GM18505 (cell line): ENCODE results near the gene DHX35.
"Not testable (repeated sequence)": the region's sequence is repeated elsewhere in the genome, so short reads cannot be mapped to it uniquely, and the experiment has no call there.

Experiments used
- ATAC-seq: cut with Tn5 transposase; IDR thresholded peaks from one replicate; pipeline ENCODE4 v1.9.1; 2021; ENCODE audit not compliant: unreplicated experiment
- POLR2A ChIP-seq: IDR thresholded peaks from 4 replicates; pipeline ENCODE4 v1.6.1; 2011; ENCODE audit warnings: borderline replicate concordance; ENCODE audit not compliant: insufficient read depth, insufficient read length; ENCODE audit errors: extremely low read depth

Gene DHX35

DNA sequence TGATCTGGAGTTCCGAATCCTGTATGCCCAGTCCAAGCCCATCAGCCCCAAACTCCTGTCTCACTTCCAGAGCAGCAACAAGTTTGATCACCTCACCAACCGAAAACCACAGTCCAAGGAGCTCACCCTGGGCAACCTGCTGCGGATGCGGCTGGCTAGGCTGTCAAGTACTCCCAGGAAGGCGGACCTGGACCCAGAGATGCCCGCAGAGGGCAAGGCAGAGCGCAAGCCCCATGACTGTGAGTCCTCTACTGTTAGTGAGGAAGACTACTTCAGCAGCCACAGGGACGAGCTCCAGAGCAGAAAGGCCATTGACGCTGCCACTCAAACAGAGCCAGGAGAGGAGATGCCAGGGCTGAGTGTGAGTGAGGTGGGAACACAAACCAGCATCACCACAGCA is 10.5 kb upstream of the DHX35 start:
- no peak for ATAC-seq
- TF ChIP-seq POLR2A = no peak

DNA sequence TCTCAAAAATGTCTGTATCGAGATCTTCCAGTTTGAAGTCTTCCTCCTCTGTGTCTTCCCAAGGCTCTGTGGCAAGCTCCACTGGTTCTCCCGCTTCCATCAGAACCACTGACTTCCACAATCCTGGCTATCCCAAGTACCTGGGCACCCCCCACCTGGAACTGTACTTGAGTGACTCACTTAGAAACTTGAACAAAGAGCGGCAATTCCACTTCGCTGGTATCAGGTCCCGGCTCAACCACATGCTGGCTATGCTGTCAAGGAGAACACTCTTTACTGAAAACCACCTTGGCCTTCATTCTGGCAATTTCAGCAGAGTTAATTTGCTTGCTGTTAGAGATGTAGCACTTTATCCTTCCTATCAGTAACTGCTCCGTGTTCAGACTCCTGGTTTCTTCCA is 10.0 kb upstream of the DHX35 start:
- TF ChIP-seq POLR2A = no peak
- no peak for ATAC-seq

DNA sequence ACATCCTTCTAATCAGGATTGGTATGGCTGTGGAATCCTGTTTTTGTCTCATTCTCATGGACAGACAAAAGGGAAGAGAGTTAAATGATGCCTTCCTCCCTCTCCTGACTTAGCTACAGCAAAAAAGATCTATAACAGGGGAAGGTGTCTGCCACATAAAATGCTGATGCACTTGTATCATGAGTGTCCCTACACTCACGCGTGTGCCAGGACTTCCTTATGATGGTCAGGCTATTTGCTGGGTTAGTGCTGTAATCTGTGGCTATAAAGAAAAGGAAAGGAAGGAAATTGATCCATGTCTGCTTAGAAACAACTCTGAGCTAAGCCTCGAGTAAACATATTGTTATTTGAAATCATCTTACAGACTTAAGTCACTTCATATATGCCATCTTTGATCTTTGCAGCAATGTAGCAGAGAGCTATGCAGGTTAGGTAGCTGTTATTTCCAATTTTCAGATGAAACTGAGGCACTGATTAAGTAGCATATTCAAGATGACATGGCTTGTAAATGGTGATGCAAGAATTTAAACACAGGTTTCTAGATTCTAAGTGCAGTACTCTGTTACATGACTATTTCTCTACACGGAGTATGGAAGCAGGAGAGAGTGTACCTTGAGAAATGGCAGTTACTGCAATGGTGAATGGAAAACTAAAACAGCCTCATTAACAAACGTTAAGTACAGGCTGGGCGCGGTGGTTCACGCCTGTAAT is 8.4 kb upstream of the DHX35 start:
- TF ChIP-seq POLR2A = no peak
- ATAC-seq = no peak

DNA sequence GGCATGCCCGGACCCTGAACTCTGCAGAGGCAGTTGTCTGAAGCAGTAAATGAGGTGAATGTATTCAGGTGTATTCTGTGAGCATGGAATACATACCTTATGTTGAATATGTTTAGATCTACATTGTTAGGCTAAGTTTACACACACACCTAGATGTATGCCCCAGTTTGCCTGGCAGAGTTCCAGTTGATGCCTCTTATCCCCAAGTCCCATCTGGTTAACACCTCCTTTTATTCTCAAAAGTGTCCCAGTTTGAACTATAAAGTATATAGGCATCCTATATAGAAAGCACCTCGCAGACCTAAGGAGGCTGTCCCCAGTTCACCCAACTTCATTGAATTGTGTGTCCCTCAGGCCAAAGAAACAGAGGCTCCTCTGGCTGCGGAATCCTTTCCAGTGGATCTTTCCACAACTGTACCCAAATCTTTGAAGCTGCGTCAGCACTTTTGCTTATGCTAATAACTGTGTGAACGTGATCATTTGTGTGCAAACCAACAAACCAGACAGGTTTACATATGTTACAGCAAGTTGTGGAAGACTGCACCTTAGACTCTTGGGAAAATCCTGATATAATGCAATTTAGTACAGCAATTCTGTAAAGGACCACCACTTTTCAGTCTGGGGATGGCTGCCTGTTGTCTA is 4.8 kb upstream of the DHX35 start:
- no peak for TF ChIP-seq POLR2A
- no peak for ATAC-seq

DNA sequence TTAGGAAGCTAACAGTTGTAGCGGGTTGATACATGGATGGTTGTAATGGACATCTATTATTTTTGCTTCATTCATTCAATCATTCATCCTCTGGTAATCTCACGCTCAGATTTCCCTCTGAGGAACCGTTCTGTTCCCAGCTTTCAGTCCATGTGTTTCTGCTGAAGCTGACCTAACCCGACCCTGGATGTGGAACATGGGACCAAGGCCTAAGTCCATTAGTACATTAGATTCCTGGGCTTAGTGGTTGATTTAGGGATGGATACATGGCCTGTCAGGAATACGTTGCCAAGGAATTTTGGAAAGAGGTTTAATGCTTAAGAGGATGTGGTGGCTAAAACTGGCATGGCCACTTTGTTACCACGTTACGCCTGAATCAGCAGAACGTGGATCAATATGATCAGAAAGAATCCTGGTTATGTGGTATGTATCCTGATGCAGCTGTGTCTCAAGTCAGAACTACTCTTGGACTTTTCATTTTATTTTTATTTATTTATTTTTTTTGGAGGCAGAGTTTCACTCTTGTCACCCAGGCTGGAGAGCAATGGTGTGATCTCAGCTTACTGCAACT is 4.1 kb upstream of the DHX35 start:
- no peak for ATAC-seq
- no peak for TF ChIP-seq POLR2A

DNA sequence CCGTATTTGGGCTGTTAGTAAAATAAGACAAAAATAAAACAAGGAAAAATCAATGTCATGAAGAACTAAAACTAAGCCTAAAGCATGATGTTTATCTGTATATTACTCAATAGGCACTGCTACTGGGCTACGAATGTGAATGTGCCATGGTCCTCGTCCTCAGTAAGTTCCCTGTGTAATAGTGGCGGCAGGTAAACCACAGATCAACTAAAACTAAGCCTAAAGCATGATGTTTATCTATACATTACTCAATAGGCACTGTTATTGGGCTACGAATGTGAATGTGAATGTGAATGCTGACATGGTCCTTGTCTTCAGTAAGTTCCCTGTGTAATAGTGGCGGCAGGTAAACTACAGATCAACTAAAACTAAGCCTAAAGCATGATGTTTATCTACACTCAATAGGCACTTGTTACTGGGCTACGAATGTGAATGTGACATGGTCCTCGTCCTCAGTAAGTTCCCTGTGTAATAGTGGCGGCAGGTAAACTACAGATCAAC is 1.9 kb upstream of the DHX35 start:
- not testable (repeated sequence) for ATAC-seq

DNA sequence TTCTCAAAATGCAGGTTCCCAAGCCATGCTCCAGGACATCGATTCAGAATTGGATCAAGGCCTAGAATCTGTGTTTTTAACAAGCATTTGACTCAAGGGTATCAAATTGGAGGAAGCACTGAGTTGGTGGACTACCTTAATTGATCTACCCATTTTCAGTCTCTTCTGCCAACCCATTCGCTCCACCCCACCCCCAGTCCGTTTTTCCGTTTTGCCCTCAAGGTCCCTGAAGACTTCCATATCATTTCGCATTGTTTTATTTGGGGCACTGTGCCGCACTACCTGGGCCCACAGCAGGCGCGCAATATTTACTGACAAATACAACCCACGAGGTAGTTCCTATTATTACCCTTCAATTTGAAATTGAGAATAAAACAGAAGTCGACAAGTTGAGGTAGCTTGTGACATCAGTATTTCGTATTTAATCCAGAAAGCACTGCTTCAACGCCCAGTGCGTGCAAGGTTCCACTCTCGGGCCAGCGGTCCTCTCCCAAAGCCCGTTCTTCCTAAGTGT is 557 bp upstream of the DHX35 start:
- TF ChIP-seq POLR2A = no peak
- ATAC-seq = no peak

DNA sequence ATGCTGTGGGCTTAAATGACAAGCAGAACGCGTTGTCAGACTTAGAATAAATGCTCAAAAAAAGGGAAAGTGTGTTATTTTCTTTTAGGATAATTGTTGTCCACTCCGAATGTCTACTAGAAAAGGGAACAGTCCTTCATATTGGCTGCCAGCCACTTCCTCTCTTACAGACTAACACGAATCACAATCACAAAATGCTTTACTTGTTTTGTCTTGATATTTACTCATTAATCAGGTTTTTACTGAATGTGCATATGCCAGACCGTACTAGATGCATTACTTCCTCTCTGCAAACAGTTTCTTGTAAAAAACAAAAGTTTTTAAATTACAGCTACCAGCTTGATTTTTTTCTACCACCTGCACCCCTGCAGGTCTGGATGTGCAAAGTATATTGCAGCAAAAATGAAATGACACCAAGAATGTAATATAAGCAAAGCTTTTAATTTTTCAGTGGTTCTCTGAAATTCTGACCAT is 821 bp downstream of the DHX35 start:
- TF ChIP-seq POLR2A = no peak
- ATAC-seq = no peak

DNA sequence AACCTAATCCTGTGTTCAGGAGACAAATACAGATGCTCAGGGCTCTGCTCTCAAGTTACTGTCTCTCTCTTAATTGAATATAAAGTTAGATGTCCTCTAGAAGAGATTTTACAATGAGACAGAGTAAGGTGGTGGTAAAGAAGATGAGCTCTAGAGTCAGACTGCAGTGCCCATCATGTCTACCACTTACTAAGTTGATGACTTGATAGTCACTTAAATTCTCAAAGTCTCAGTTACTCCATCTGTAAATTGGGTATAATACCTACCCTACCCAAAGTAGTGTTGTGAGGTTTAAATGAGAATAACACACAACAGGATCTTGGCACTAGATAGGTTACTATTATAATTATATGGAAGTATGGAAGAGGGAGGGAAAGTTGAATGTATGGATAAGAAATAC is 1.6 kb downstream of the DHX35 start:
- no peak for TF ChIP-seq POLR2A
- no peak for ATAC-seq

DNA sequence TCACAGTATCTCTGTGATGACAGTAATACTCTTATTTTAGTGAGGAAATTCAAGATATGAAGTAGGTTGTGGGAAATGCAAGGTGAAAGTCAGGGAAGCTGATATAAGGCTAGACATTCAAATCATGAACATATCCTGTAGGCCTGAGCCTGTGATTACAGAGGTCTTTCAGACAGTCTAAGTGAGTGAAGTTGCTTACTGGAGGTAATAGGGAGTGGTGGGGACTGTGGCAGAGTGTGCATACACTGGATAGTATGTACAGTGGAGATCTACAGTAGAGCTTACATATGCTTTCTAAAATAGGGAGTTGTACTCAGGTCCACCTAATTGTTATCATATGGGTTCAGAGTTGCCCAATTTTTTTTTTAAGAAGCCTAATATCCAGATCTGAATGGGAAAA is 3.1 kb downstream of the DHX35 start:
- TF ChIP-seq POLR2A = no peak
- ATAC-seq = no peak

DNA sequence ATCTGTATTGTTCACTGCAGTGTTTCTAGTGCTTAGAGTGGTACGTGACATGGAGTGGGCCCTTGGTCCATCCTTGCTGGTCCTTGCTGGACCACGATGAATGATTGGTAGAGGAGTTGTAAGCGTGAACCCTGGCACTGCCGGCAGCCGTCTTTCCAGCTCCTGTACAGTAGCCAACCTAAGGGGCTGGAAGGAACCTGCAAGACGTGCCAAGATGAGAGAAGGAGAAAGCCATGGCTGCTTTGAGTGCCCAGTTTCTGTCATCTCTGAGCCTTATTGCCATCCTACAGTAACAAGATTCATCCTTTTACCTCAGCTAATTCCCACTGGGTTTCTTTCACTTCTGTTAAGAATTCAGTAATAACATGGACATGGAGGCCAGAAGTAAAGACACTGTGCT is 5.9 kb downstream of the DHX35 start:
- no peak for ATAC-seq
- TF ChIP-seq POLR2A = no peak

DNA sequence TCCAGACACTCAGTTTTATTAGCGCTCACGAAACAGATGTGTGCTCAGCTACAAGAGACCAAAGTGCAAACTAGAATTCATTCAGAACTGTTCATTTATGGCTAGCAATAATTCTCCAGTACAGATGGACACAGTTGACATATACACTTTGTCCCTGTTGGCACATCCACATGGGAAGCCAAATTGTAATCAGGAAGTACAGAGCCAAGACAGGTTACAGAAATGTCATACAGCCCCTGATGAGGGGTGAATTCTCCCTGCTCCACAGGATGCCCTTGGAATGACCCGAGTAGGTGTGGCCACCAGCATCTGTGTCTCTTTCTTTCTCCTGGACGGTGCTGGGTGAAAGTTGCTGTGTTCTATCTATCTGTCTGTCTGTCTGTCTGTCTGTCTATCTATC is 7.6 kb downstream of the DHX35 start:
- no peak for ATAC-seq
- TF ChIP-seq POLR2A = no peak

DNA sequence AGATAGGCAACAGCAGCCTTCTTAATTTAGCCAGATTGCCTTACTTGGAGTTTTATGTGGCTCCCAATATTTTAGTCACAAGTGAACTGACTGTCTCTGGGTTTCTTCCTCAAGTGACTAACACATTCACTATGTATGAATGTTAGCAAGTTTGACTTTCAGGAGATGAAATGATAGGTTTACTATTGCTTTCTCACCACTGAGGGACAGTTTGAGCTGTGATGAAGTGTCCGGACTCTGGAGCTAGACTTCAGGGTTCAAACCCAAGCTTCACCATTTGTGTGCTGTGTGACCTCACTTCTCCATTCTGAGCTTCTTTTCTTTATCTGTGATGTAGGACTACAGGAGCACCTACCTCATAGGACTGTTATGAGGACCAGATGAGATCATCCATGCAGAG is 8.2 kb downstream of the DHX35 start:
- no peak for ATAC-seq
- no peak for TF ChIP-seq POLR2A

DNA sequence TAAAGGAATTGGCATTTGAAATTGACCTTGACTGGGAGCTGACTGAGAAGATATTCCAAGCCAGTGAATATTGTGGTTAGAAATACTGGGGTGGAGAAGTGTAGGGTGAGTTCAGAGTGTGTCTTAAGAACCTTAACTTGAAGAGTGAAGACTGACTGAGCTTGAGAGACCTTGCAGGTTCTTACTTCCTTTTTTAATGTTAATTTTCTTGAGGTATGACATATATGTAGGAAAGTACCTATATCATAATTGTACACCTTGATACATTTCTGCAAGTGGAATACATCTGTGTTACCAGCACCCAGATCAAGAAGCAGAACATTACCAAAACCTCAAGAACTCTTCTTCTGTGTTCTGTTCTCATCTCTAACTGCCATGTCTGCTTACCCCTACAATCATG is 11.0 kb downstream of the DHX35 start:
- no peak for TF ChIP-seq POLR2A
- no peak for ATAC-seq
